H1 (cell line): ENCODE data around the gene RAD51B. TPM values are rescaled to one million over a fixed set of nuclear protein-coding genes. Genes with fewer than 3 reads are reported as not detected.
A peak's percentile ranks its signal among the peaks of the same experiment; 100 is the strongest.

Source experiments
- BCL11A ChIP-seq, 2 experiments: IDR thresholded peaks; one replicate each; pipeline ENCODE4 v1.6.1; 2011; ENCODE audit warnings: low read depth in 2 of 2, low read length in 2 of 2, mild to moderate bottlenecking in 2 of 2
- EP300 ChIP-seq, 2 experiments: IDR thresholded peaks; 1 replicate in 1 of 2; 2 replicates in 1 of 2; pipeline ENCODE4 v1.6.1; 2011 to 2012; ENCODE audit warnings: low read depth in 2 of 2, low read length in 2 of 2, mild to moderate bottlenecking in 2 of 2, borderline replicate concordance in 1 of 2, inconsistent platforms in 1 of 2, moderate library complexity in 1 of 2
- SIN3A ChIP-seq, 2 experiments: IDR thresholded peaks in 1 of 2; conservative IDR thresholded peaks in 1 of 2; 2 replicates each; pipeline ENCODE4 v1.6.1; 2011 to 2012; ENCODE audit warnings: low read length in 2 of 2, improper control_type of control experiment in 1 of 2, low read depth in 1 of 2, mild to moderate bottlenecking in 1 of 2
- TEAD4 ChIP-seq: IDR thresholded peaks from 2 replicates; pipeline ENCODE4 v1.6.1; 2012; ENCODE audit warnings: low read depth, low read length, inconsistent platforms, mixed read lengths
- polyA plus RNA-seq, 7 experiments: library from polyadenylated mRNA; depleted of rRNA in 3 of 7; stranded (reverse) in 5 of 7; unstranded in 2 of 7; fragments of >200 nt in 5 of 7; fragments of 200-250 nt in 2 of 7; gene quantifications; 1 replicate in 5 of 7; 2 replicates in 1 of 7; 4 replicates in 1 of 7; pipeline versions ENCODE4 v1.2.1 to v1.2.3, GENCODE V29; 2011 to 2013; ENCODE audit warnings: missing spikeins in 2 of 7, mixed read lengths in 2 of 7
- total RNA-seq: library from RNA; stranded (reverse); fragmentation: NEBNext Ultra II Directional; extraction: Animal tissue kit (Norgen Biotek cat#: 25700); gene quantifications from 2 replicates; pipeline ENCODE4 v1.2.1, GENCODE V29; 2021
- TF ChIP-seq, protein P1 (sequence below), 3 experiments: IDR thresholded peaks; 1 replicate in 2 of 3; 2 replicates in 1 of 3; pipeline versions ENCODE4 v1.5.1 to v1.6.1; 2011; ENCODE audit warnings: low read length in 3 of 3, mild to moderate bottlenecking in 3 of 3, inconsistent platforms in 2 of 3, low read depth in 1 of 3, moderate library complexity in 1 of 3; ENCODE audit not compliant: insufficient read depth in 1 of 3; ENCODE audit errors: control extremely low read depth in 1 of 3

The RAD51B gene
- total and polyA plus RNA-seq, 2 of the 8 experiments (the other 6 are each of a cell fraction or from before 2014, with no cell fraction given), result 3.9 to 14.9 TPM

DNA sequence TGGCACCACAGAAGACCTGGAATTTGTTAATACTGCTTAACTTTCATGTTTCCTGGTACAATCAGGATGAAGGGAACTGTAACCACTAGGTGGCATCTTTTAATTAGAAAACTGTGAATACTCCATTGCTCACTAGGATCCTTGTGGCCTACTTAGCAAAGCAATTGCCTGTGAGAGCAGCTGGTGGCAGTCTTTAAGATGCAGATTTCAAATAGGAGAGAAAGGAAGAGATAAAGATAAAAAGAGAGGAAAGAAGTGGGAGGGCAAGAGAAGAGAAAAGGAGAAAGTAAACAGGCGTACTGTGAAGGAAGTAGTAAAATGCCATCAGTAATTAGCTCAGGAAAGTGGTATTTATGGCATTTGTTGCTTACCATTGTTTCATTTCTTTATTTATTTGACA is 114.5 kb downstream of the RAD51B start (continued):
- TF ChIP-seq EP300 (IDR thresholded peaks at IDR 0.05; ENCODE audit: borderline replicate concordance in 1 of 2, low read depth in 2 of 2, low read length in 2 of 2) (0 out of 3 replicates have a peak, but pooled peaks of 1 of the 2 experiments have one; percentile 53), SIN3A (conservative IDR thresholded peaks at IDR 0.05 in 1 of 2, IDR thresholded peaks at IDR 0.05 in 1 of 2; ENCODE audit: low read depth in 1 of 2, low read length in 2 of 2) (0 out of 4 replicates have a peak, but pooled peaks of 1 of the 2 experiments have one; percentile 41), BCL11A (IDR thresholded peaks at IDR 0.05; ENCODE audit: low read depth in 2 of 2, low read length in 2 of 2) (peak; percentile 29 to 51), TEAD4 (peak; percentile 35; the same call in 1 of the 2 replicates)
- TF ChIP-seq, protein P1, sequence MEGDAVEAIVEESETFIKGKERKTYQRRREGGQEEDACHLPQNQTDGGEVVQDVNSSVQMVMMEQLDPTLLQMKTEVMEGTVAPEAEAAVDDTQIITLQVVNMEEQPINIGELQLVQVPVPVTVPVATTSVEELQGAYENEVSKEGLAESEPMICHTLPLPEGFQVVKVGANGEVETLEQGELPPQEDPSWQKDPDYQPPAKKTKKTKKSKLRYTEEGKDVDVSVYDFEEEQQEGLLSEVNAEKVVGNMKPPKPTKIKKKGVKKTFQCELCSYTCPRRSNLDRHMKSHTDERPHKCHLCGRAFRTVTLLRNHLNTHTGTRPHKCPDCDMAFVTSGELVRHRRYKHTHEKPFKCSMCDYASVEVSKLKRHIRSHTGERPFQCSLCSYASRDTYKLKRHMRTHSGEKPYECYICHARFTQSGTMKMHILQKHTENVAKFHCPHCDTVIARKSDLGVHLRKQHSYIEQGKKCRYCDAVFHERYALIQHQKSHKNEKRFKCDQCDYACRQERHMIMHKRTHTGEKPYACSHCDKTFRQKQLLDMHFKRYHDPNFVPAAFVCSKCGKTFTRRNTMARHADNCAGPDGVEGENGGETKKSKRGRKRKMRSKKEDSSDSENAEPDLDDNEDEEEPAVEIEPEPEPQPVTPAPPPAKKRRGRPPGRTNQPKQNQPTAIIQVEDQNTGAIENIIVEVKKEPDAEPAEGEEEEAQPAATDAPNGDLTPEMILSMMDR (IDR thresholded peaks at IDR 0.05; ENCODE audit: control extremely low read depth in 1 of 3, insufficient read depth in 1 of 3, low read depth in 1 of 3, low read length in 3 of 3), result peak in 2 of 3 experiments; percentile 72; a peak in 3 of 4 replicates
